ENCODE measurements around the gene EIF4EBP2. TPM values are rescaled to one million over a fixed set of nuclear protein-coding genes. Genes with fewer than 3 reads are reported as not detected.

The EIF4EBP2 gene
- total and polyA plus RNA-seq, 2 experiments from 2014 or later, result 42.0 to 131 TPM

- H3K4me1 Mint-ChIP-seq, result peaks cover 48% of the 10 kb centered on the region
- Histone ChIP-seq H3K27ac (ENCODE audit: low read depth) (peak overlapping the region; percentile 35; the same call in 1 of the 2 replicates), H3K79me2 (replicated peaks; ENCODE audit: insufficient read depth) (peaks cover 92% of the 10 kb centered on the region), H4K20me1 (replicated peaks; ENCODE audit: insufficient read depth) (peaks cover 52% of the 10 kb centered on the region), H2AFZ (no peak overlapping the region), H3K4me2 (no peak overlapping the region), H3K36me3 (ENCODE audit: insufficient read depth) (no peaks in the 10 kb centered on the region; the same call in 1 of the 2 replicates), H3K9me2 (ENCODE audit: insufficient read depth) (no peaks in the 10 kb centered on the region), H3K27me3 (ENCODE audit: insufficient read depth) (no peaks in the 10 kb centered on the region), H3K4me3 (no peak overlapping the region), H3F3A (replicated peaks; ENCODE audit: low read depth) (peaks cover 6% of the 10 kb centered on the region; the same call in 1 of the 2 replicates), H3K4me1 (ENCODE audit: insufficient read depth) (peaks cover 45% of the 10 kb centered on the region)
- no peak overlapping the region for H3K27ac Mint-ChIP-seq
- H3K9me3 Mint-ChIP-seq, result peaks cover 6% of the 10 kb centered on the region; the same call in 2 of the 3 replicates
- no peak for ATAC-seq
- H3K4me3 Mint-ChIP-seq, result no peak overlapping the region
- no peak for DNase-seq (ENCODE audit: low spot score)
- H3K36me3 Mint-ChIP-seq (ENCODE audit: low read depth), result peaks cover 36% of the 10 kb centered on the region
- peaks cover under 1% of the 10 kb centered on the region for H3K27me3 Mint-ChIP-seq (ENCODE audit: insufficient read depth, low read depth, poor library complexity)
- TF ChIP-seq, protein P1, sequence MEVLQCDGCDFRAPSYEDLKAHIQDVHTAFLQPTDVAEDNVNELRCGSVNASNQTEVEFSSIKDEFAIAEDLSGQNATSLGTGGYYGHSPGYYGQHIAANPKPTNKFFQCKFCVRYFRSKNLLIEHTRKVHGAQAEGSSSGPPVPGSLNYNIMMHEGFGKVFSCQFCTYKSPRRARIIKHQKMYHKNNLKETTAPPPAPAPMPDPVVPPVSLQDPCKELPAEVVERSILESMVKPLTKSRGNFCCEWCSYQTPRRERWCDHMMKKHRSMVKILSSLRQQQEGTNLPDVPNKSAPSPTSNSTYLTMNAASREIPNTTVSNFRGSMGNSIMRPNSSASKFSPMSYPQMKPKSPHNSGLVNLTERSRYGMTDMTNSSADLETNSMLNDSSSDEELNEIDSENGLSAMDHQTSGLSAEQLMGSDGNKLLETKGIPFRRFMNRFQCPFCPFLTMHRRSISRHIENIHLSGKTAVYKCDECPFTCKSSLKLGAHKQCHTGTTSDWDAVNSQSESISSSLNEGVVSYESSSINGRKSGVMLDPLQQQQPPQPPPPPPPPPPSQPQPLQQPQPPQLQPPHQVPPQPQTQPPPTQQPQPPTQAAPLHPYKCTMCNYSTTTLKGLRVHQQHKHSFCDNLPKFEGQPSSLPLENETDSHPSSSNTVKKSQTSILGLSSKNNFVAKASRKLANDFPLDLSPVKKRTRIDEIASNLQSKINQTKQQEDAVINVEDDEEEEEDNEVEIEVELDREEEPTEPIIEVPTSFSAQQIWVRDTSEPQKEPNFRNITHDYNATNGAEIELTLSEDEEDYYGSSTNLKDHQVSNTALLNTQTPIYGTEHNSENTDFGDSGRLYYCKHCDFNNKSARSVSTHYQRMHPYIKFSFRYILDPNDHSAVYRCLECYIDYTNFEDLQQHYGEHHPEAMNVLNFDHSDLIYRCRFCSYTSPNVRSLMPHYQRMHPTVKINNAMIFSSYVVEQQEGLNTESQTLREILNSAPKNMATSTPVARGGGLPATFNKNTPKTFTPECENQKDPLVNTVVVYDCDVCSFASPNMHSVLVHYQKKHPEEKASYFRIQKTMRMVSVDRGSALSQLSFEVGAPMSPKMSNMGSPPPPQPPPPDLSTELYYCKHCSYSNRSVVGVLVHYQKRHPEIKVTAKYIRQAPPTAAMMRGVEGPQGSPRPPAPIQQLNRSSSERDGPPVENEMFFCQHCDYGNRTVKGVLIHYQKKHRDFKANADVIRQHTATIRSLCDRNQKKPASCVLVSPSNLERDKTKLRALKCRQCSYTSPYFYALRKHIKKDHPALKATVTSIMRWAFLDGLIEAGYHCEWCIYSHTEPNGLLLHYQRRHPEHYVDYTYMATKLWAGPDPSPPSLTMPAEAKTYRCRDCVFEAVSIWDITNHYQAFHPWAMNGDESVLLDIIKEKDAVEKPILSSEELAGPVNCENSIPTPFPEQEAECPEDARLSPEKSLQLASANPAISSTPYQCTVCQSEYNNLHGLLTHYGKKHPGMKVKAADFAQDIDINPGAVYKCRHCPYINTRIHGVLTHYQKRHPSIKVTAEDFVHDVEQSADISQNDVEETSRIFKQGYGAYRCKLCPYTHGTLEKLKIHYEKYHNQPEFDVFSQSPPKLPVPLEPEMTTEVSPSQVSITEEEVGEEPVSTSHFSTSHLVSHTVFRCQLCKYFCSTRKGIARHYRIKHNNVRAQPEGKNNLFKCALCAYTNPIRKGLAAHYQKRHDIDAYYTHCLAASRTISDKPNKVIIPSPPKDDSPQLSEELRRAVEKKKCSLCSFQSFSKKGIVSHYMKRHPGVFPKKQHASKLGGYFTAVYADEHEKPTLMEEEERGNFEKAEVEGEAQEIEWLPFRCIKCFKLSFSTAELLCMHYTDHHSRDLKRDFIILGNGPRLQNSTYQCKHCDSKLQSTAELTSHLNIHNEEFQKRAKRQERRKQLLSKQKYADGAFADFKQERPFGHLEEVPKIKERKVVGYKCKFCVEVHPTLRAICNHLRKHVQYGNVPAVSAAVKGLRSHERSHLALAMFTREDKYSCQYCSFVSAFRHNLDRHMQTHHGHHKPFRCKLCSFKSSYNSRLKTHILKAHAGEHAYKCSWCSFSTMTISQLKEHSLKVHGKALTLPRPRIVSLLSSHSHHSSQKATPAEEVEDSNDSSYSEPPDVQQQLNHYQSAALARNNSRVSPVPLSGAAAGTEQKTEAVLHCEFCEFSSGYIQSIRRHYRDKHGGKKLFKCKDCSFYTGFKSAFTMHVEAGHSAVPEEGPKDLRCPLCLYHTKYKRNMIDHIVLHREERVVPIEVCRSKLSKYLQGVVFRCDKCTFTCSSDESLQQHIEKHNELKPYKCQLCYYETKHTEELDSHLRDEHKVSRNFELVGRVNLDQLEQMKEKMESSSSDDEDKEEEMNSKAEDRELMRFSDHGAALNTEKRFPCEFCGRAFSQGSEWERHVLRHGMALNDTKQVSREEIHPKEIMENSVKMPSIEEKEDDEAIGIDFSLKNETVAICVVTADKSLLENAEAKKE (CRISPR knock-in tag; IDR thresholded peaks at IDR 0.05), result no peak
- no peak for TF ChIP-seq JUNB (IDR thresholded peaks at IDR 0.05; ENCODE audit: unreplicated experiment)
- TF ChIP-seq ZNF331 (CRISPR knock-in tag; IDR thresholded peaks at IDR 0.05; ENCODE audit: low read depth), result no peak
- TF ChIP-seq ETS1 (IDR thresholded peaks at IDR 0.05), result no peak
- TF ChIP-seq, protein P2, sequence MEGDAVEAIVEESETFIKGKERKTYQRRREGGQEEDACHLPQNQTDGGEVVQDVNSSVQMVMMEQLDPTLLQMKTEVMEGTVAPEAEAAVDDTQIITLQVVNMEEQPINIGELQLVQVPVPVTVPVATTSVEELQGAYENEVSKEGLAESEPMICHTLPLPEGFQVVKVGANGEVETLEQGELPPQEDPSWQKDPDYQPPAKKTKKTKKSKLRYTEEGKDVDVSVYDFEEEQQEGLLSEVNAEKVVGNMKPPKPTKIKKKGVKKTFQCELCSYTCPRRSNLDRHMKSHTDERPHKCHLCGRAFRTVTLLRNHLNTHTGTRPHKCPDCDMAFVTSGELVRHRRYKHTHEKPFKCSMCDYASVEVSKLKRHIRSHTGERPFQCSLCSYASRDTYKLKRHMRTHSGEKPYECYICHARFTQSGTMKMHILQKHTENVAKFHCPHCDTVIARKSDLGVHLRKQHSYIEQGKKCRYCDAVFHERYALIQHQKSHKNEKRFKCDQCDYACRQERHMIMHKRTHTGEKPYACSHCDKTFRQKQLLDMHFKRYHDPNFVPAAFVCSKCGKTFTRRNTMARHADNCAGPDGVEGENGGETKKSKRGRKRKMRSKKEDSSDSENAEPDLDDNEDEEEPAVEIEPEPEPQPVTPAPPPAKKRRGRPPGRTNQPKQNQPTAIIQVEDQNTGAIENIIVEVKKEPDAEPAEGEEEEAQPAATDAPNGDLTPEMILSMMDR (conservative IDR thresholded peaks at IDR 0.05; ENCODE audit: low read depth in 2 of 2), result no peak
- no peak for TF ChIP-seq STAT1 (IDR thresholded peaks at IDR 0.05; ENCODE audit: unreplicated experiment)
- TF ChIP-seq EZH2phosphoT487 (IDR thresholded peaks at IDR 0.05; ENCODE audit: unreplicated experiment), result no peak
- no peak for TF ChIP-seq POLR2AphosphoS5 (IDR thresholded peaks at IDR 0.05; ENCODE audit: low read depth)
- TF ChIP-seq, protein P3, sequence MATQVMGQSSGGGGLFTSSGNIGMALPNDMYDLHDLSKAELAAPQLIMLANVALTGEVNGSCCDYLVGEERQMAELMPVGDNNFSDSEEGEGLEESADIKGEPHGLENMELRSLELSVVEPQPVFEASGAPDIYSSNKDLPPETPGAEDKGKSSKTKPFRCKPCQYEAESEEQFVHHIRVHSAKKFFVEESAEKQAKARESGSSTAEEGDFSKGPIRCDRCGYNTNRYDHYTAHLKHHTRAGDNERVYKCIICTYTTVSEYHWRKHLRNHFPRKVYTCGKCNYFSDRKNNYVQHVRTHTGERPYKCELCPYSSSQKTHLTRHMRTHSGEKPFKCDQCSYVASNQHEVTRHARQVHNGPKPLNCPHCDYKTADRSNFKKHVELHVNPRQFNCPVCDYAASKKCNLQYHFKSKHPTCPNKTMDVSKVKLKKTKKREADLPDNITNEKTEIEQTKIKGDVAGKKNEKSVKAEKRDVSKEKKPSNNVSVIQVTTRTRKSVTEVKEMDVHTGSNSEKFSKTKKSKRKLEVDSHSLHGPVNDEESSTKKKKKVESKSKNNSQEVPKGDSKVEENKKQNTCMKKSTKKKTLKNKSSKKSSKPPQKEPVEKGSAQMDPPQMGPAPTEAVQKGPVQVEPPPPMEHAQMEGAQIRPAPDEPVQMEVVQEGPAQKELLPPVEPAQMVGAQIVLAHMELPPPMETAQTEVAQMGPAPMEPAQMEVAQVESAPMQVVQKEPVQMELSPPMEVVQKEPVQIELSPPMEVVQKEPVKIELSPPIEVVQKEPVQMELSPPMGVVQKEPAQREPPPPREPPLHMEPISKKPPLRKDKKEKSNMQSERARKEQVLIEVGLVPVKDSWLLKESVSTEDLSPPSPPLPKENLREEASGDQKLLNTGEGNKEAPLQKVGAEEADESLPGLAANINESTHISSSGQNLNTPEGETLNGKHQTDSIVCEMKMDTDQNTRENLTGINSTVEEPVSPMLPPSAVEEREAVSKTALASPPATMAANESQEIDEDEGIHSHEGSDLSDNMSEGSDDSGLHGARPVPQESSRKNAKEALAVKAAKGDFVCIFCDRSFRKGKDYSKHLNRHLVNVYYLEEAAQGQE (IDR thresholded peaks at IDR 0.05; ENCODE audit: unreplicated experiment), result no peak
- TF ChIP-seq NANOG (IDR thresholded peaks at IDR 0.05; ENCODE audit: borderline replicate concordance), result no peak
- TF ChIP-seq ZNF114 (CRISPR knock-in tag; IDR thresholded peaks at IDR 0.05), result no peak
- TF ChIP-seq CREB1 (CRISPR knock-in tag; IDR thresholded peaks at IDR 0.05; ENCODE audit: low read depth), result no peak
- no peak for TF ChIP-seq EZH2 (IDR thresholded peaks at IDR 0.05; ENCODE audit: low read depth, unreplicated experiment)
These were observed 6.7 kb downstream of the EIF4EBP2 start for GRCh38 chr10:70410608-70411007.
